PC-3 (cell line): ENCODE results near the gene TAGLN3. TPM values are rescaled to one million over a fixed set of nuclear protein-coding genes. Genes with fewer than 3 reads are reported as not detected.

Experiments used
- ATAC-seq: fragments of 200-7000 bp; cut with Tn5 transposase; 2 replicates; pipeline ENCODE4 v1.9.1; 2020; ENCODE audit warnings: mild to moderate bottlenecking, moderate library complexity
- BruUV-seq: library from RNA; stranded (reverse); fragments of 400-500 nt; replicated peaks from 2 replicates; lab custom pipeline; 2021; lab: Mats Ljungman, UMichigan
- CTCF ChIA-PET: fragments of 300-600 bp; sonication (Branson Sonifier 250); formaldehyde crosslinking; loops from one replicate; lab custom pipeline; 2022; ENCODE audit warnings: antibody characterized with exemption; lab: Charles Lee
- POLR2A ChIA-PET: fragments of 300-600 bp; sonication (Branson Sonifier 250); formaldehyde crosslinking; loops from one replicate; lab custom pipeline; 2022; ENCODE audit warnings: antibody characterized with exemption; ENCODE audit not compliant: unreplicated experiment; lab: Charles Lee
- DNase-seq: peaks from one replicate; pipeline ENCODE4 v3.0.0-alpha.2; 2015
- H2AFZ ChIP-seq: fragments of 300-600 bp; sonication (generic); 2 replicates; pipeline ENCODE4 v1.6.0; 2016; ENCODE audit warnings: antibody characterized with exemption, low read length
- H3F3A ChIP-seq: fragments of 300-600 bp; sonication (generic); one replicate; pipeline ENCODE4 v1.6.0; 2017; ENCODE audit warnings: antibody characterized with exemption, low read length, control low read depth, mild to moderate bottlenecking; ENCODE audit not compliant: unreplicated experiment
- H3K27ac ChIP-seq: fragments of 300-600 bp; sonication (generic); 2 replicates; pipeline ENCODE4 v1.5.1; 2016; ENCODE audit warnings: mild to moderate bottlenecking, low read length
- H3K27me3 ChIP-seq: fragments of 300-600 bp; sonication (generic); 2 replicates; pipeline ENCODE4 v1.6.1; 2016; ENCODE audit warnings: low read length, mixed read lengths
- H3K36me3 ChIP-seq: fragments of 300-600 bp; sonication (generic); 2 replicates; pipeline ENCODE4 v1.6.1; 2016; ENCODE audit warnings: low read depth, mixed run types, low read length, mixed read lengths
- H3K4me1 ChIP-seq: fragments of 300-600 bp; sonication (generic); 2 replicates; pipeline ENCODE4 v1.5.1; 2016; ENCODE audit warnings: low read length; ENCODE audit not compliant: insufficient read depth
- H3K4me2 ChIP-seq: fragments of 300-600 bp; sonication (generic); 2 replicates; pipeline ENCODE4 v1.6.0; 2016; ENCODE audit warnings: low read length
- H3K4me3 ChIP-seq: fragments of 300-600 bp; sonication (generic); 2 replicates; pipeline ENCODE4 v1.5.1; 2016; ENCODE audit warnings: mild to moderate bottlenecking, low read length, mixed read lengths
- H3K79me2 ChIP-seq: fragments of 300-600 bp; sonication (generic); 2 replicates; pipeline ENCODE4 v1.6.1; 2017; ENCODE audit warnings: low read length, mixed read lengths
- H3K9ac ChIP-seq: fragments of 300-600 bp; sonication (generic); 2 replicates; pipeline ENCODE4 v1.6.0; 2016; ENCODE audit warnings: mild to moderate bottlenecking, low read length
- H3K9me2 ChIP-seq: fragments of 300-600 bp; sonication (generic); replicated peaks from 2 replicates; pipeline ENCODE4 v1.6.1; 2016; ENCODE audit warnings: mixed run types, low read length, mixed read lengths
- H3K9me3 ChIP-seq: fragments of 300-600 bp; sonication (generic); 2 replicates; pipeline ENCODE4 v1.6.1; 2016; ENCODE audit warnings: low read length, mixed read lengths
- H4K20me1 ChIP-seq: fragments of 300-600 bp; sonication (generic); 2 replicates; pipeline ENCODE4 v1.6.1; 2016; ENCODE audit warnings: low read length, mixed read lengths
- EZH2 ChIP-seq: fragments of 300-600 bp; sonication (generic); IDR thresholded peaks from one replicate; pipeline ENCODE4 v1.6.1; 2017; ENCODE audit warnings: antibody characterized with exemption, mild to moderate bottlenecking, low read length; ENCODE audit not compliant: unreplicated experiment
- EZH2phosphoT487 ChIP-seq: fragments of 300-600 bp; sonication (generic); IDR thresholded peaks from 2 replicates; pipeline ENCODE4 v1.6.1; 2018; ENCODE audit warnings: mild to moderate bottlenecking, antibody characterized with exemption, low read length, borderline replicate concordance
- intact Hi-C: fragments of 100-400 bp; cut with micrococcal nuclease; formaldehyde crosslinking; loops from 2 replicates; pipeline ENCODE4 v1.9.0; 2023
- total RNA-seq: library from RNA; depleted of rRNA; stranded (reverse); fragments of >200 nt; gene quantifications from 2 replicates; pipeline ENCODE4 v1.2.3, GENCODE V29; 2014
- TF ChIP-seq, protein P1 (sequence below): fragments of 300-600 bp; sonication (generic); conservative IDR thresholded peaks from 2 replicates; pipeline ENCODE4 v1.5.1; 2017; ENCODE audit warnings: antibody characterized with exemption, low read depth, mild to moderate bottlenecking, low read length

The TAGLN3 gene
- total RNA-seq, 1 experiment from 2014 or later = 4.3 TPM

DNA sequence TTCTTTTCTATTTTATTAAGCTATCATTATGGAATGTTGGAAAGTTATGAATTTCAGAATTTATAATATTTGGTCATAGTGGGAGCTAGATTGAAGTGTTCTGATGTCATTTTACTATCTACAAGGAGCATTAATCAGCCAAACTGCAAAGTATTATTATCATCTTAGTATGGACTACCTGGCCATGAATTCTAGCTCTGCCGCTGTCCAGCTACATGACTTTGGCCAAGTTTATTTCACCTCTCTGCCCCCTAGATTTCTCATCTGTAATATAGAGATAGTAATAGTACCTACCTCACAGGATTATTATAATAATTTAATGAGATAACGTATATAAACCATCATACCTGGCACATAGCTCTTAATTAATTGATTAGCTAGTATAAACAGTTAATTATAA is 47.7 kb upstream of the TAGLN3 start:
- no peak overlapping the region for H3K4me3 ChIP-seq
- CTCF ChIA-PET = interaction anchor here (0.7 kb wide), 2 partner anchors 57 to 412 kb away, joined by 3 read pairs; no protein-coding TSS in a partner anchor
- H3K4me1 ChIP-seq = no peaks in the 10 kb centered on the region
- no TSS peak for BruUV-seq
- H3K4me2 ChIP-seq = no peak overlapping the region
- DNase-seq (no peak), ATAC-seq (no peak)
- H2AFZ ChIP-seq = no peak overlapping the region
- H3K36me3 ChIP-seq = peaks cover 65% of the 10 kb centered on the region
- no peak overlapping the region for H3K27ac ChIP-seq
- intact Hi-C loops = no loop called here
- H3K9ac ChIP-seq = no peak overlapping the region
- POLR2A ChIA-PET = no interaction called here
- no peaks in the 10 kb centered on the region for H3K79me2 ChIP-seq
- no peaks in the 10 kb centered on the region for H3K9me3 ChIP-seq
- H4K20me1 ChIP-seq = no peaks in the 10 kb centered on the region
- no peaks in the 10 kb centered on the region for H3K9me2 ChIP-seq
- H3K27me3 ChIP-seq = no peaks in the 10 kb centered on the region
- no peaks in the 10 kb centered on the region for H3F3A ChIP-seq
- TF ChIP-seq, protein P1, sequence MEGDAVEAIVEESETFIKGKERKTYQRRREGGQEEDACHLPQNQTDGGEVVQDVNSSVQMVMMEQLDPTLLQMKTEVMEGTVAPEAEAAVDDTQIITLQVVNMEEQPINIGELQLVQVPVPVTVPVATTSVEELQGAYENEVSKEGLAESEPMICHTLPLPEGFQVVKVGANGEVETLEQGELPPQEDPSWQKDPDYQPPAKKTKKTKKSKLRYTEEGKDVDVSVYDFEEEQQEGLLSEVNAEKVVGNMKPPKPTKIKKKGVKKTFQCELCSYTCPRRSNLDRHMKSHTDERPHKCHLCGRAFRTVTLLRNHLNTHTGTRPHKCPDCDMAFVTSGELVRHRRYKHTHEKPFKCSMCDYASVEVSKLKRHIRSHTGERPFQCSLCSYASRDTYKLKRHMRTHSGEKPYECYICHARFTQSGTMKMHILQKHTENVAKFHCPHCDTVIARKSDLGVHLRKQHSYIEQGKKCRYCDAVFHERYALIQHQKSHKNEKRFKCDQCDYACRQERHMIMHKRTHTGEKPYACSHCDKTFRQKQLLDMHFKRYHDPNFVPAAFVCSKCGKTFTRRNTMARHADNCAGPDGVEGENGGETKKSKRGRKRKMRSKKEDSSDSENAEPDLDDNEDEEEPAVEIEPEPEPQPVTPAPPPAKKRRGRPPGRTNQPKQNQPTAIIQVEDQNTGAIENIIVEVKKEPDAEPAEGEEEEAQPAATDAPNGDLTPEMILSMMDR = no peak
- no peak for TF ChIP-seq EZH2
- TF ChIP-seq EZH2phosphoT487 = no peak

GRCh38 chr3:111952086-111952485 is 46.6 kb upstream of the TAGLN3 start:
- H2AFZ ChIP-seq = no peak overlapping the region
- no peaks in the 10 kb centered on the region for H3F3A ChIP-seq
- H4K20me1 ChIP-seq = no peaks in the 10 kb centered on the region
- H3K4me2 ChIP-seq = no peak overlapping the region
- no peak overlapping the region for H3K9ac ChIP-seq
- H3K9me2 ChIP-seq = no peaks in the 10 kb centered on the region
- H3K36me3 ChIP-seq = peaks cover 68% of the 10 kb centered on the region
- ATAC-seq = no peak
- no peak for DNase-seq
- intact Hi-C loops = no loop called here
- BruUV-seq = no TSS peak
- H3K4me3 ChIP-seq = no peak overlapping the region
- ChIA-PET POLR2A (no interaction called here), CTCF (no interaction called here)
- TF ChIP-seq, protein P1 = no peak
- TF ChIP-seq EZH2 = no peak
- no peak for TF ChIP-seq EZH2phosphoT487
- no peaks in the 10 kb centered on the region for H3K27me3 ChIP-seq
- H3K4me1 ChIP-seq = no peaks in the 10 kb centered on the region
- H3K9me3 ChIP-seq = no peaks in the 10 kb centered on the region
- no peak overlapping the region for H3K27ac ChIP-seq
- no peaks in the 10 kb centered on the region for H3K79me2 ChIP-seq

GRCh38 chr3:111952866-111953450 is 45.8 kb upstream of the TAGLN3 start:
- Histone ChIP-seq H3K9me3 (no peaks in the 10 kb centered on the region), H3F3A (no peaks in the 10 kb centered on the region), H3K36me3 (peaks cover 62% of the 10 kb centered on the region), H3K9ac (no peak overlapping the region), H3K4me2 (no peak overlapping the region), H3K4me1 (no peaks in the 10 kb centered on the region), H4K20me1 (no peaks in the 10 kb centered on the region), H3K27me3 (no peaks in the 10 kb centered on the region), H3K4me3 (no peak overlapping the region), H3K9me2 (no peaks in the 10 kb centered on the region), H3K79me2 (no peaks in the 10 kb centered on the region), H2AFZ (no peak overlapping the region), H3K27ac (no peak overlapping the region)
- no peak for TF ChIP-seq EZH2phosphoT487
- TF ChIP-seq EZH2 = no peak
- TF ChIP-seq, protein P1 = no peak
- ATAC-seq (no peak), DNase-seq (no peak)
- intact Hi-C loops = no loop called here
- CTCF ChIA-PET = no interaction called here
- POLR2A ChIA-PET = no interaction called here
- no TSS peak for BruUV-seq
